ENCODE results near the gene ARHGEF5. TPM values are rescaled to one million over a fixed set of nuclear protein-coding genes. Genes with fewer than 3 reads are reported as not detected.
"Not testable (repeated sequence)": the region's sequence is repeated elsewhere in the genome, so short reads cannot be mapped to it uniquely, and the experiment has no call there.

The ARHGEF5 gene
- total RNA-seq, 2 experiments from 2014 or later: 8.7 to 9.9 TPM

GRCh38 chr7:144416341-144416740 is 61.1 kb downstream of the ARHGEF5 start:
- ChIA-PET POLR2A (no interaction called here), CTCF (no interaction called here)

DNA sequence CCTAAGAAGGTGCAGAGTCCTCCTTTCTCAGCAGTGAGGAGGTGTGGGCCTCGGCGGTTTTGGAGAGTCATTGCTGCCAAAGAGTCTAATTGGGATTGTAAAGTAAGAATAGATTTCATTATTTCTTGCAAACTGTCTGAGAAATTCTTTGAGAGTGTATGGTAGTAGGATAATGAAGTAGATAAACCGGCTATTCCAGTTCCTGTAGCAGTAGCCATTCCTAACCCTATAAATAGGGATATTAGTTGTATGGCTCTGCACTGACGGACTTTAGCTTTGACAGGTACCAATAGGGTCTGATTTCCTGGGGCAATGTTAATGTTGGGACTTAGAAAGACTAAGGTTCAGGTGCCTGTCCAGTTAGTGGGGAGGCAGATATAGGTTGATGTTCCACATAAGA is 63.7 kb downstream of the ARHGEF5 start:
- POLR2A ChIA-PET, CTCF ChIA-PET: not testable (repeated sequence)

GRCh38 chr7:144427539-144427938 is 72.3 kb downstream of the ARHGEF5 start:
- CTCF ChIA-PET, POLR2A ChIA-PET: not testable (repeated sequence)

- ChIA-PET CTCF (no interaction called here), POLR2A (no interaction called here)
These were observed 73.2 kb downstream of the ARHGEF5 start for GRCh38 chr7:144428431-144428830.

Other genes with a start within 250 kb of the ARHGEF5 start
- gene OR2A2, start 245.8 kb upstream of the ARHGEF5 start, total RNA-seq: not detected
- gene OR2A14, start 232.2 kb upstream of the ARHGEF5 start, total RNA-seq: not detected
- gene CTAGE4, start 171.9 kb upstream of the ARHGEF5 start, total RNA-seq: 1 to 10 TPM; 1.2 to 2.0 TPM
- 1 to 10 TPM; 4.8 to 4.9 TPM for gene ARHGEF35, start 159.6 kb upstream of the ARHGEF5 start, total RNA-seq
- gene OR2A42, start 115.8 kb upstream of the ARHGEF5 start, total RNA-seq: not detected
- 1 to 10 TPM; 1.0 to 1.2 TPM for gene OR2A7, start 90.6 kb upstream of the ARHGEF5 start, total RNA-seq
- gene CTAGE8, start 86.1 kb upstream of the ARHGEF5 start, total RNA-seq: under 1 TPM in 1 of 2 experiments, not detected in 1; 0.78 TPM
- gene OR2A1, start 43.0 kb upstream of the ARHGEF5 start, total RNA-seq: not detected
- gene NOBOX, start 48.3 kb downstream of the ARHGEF5 start, total RNA-seq: not detected